Sigmoid colon (tissue), 7 donors: Measurements from ENCODE around the gene TRIM2. TPM values are rescaled to one million over a fixed set of nuclear protein-coding genes. Genes with fewer than 3 reads are reported as not detected.
"Not testable (repeated sequence)": the region's sequence is repeated elsewhere in the genome, so short reads cannot be mapped to it uniquely, and the experiment has no call there.

Experiments used
- DNase-seq: peaks from one replicate; pipeline ENCODE4 v3.0.0-alpha.2; 2019
- H3K27ac ChIP-seq, 4 donors: fragments of 200-600 bp; sonication (generic); one replicate each; pipeline ENCODE4 v1.5.1; 2016 to 2019; ENCODE audit warnings: mild to moderate bottlenecking in 1 of 4
- H3K27me3 ChIP-seq, 3 donors: fragments of 200-600 bp; sonication (generic); one replicate each; pipeline ENCODE4 v1.5.1; 2019; ENCODE audit warnings: mild to moderate bottlenecking in 1 of 3
- H3K36me3 ChIP-seq, 4 donors: fragments of 200-600 bp; sonication (generic); one replicate each; pipeline ENCODE4 v1.5.1; 2016 to 2019
- H3K4me1 ChIP-seq, 4 donors: fragments of 200-600 bp; sonication (generic); one replicate each; pipeline ENCODE4 v1.5.1; 2017 to 2019
- H3K4me3 ChIP-seq, 4 donors: fragments of 200-600 bp; sonication (generic); one replicate each; pipeline ENCODE4 v1.5.1; 2017 to 2019; ENCODE audit warnings: mild to moderate bottlenecking in 2 of 4, moderate library complexity in 1 of 4
- H3K9me3 ChIP-seq, 4 donors: fragments of 200-600 bp in 3 of 4; sonication (generic) in 3 of 4; one replicate each; pipeline versions ENCODE4 v1.5.1 to v1.6.1; 2013 to 2019
- EP300 ChIP-seq, 4 donors: sonication (generic); formaldehyde crosslinking; IDR thresholded peaks; one replicate each; pipeline ENCODE4 v1.6.1; 2017; ENCODE audit warnings: antibody characterized with exemption in 4 of 4
- POLR2A ChIP-seq, 2 donors: fragments of 450-650 bp; IDR thresholded peaks; one replicate each; pipeline ENCODE4 v1.6.1; 2016; ENCODE audit warnings: antibody characterized with exemption in 2 of 2, mild to moderate bottlenecking in 2 of 2, moderate library complexity in 2 of 2
- POLR2AphosphoS5 ChIP-seq, 4 donors: sonication (generic); formaldehyde crosslinking; IDR thresholded peaks; one replicate each; pipeline ENCODE4 v1.6.1; 2017; ENCODE audit warnings: antibody characterized with exemption in 4 of 4
- WGBS, 2 donors: extraction: QIAGEN DNeasy Blood & Tissue Kit; methylation state at CpG; one replicate each; pipeline ENCODE4 v1.1.7; 2013; 5-methylcytosine and 5-hydroxymethylcytosine counted together
- intact Hi-C: fragments of 100-400 bp; cut with DNase I; formaldehyde crosslinking; loops from one replicate; pipeline ENCODE4 v1.15.1; 2023
- polyA plus RNA-seq, 3 donors: library from polyadenylated mRNA; stranded (reverse); fragments of 200-250 nt; gene quantifications; one replicate each; pipeline ENCODE4 v1.2.3, GENCODE V29; 2013
- total RNA-seq, 4 donors: library from RNA; depleted of rRNA; stranded (reverse); fragments of >200 nt; gene quantifications; one replicate each; pipeline ENCODE4 v1.1.0, GENCODE V29; 2016
- TF ChIP-seq, protein P1 (sequence below), 4 experiments: fragments of 450-650 bp in 3 of 4; fragments of 200-600 bp in 1 of 4; IDR thresholded peaks; one replicate each; pipeline ENCODE4 v1.5.1; 2016 to 2019; ENCODE audit warnings: antibody characterized with exemption in 4 of 4, mild to moderate bottlenecking in 3 of 4, moderate library complexity in 2 of 4
- donor health status: healthy with polysubstance abuse.
- donor health status: Bipolar disorder and iron deficiency.
- donor health status: healthy.

TRIM2 gene
- total and polyA plus RNA-seq, 7 donors, result 19.8 to 51.7 (median 31.6) TPM

GRCh38 chr4:153159728-153160221 lies 44.5 kb upstream of the TRIM2 start:
- DNase-seq, result no peak
- Histone ChIP-seq H3K36me3 (no peaks in the 10 kb centered on the region), H3K4me1 (no peaks in the 10 kb centered on the region), H3K4me3 (no peak overlapping the region), H3K27me3 (no peaks in the 10 kb centered on the region), H3K9me3 (no peaks in the 10 kb centered on the region), H3K27ac (no peak overlapping the region)
- TF ChIP-seq, protein P1, sequence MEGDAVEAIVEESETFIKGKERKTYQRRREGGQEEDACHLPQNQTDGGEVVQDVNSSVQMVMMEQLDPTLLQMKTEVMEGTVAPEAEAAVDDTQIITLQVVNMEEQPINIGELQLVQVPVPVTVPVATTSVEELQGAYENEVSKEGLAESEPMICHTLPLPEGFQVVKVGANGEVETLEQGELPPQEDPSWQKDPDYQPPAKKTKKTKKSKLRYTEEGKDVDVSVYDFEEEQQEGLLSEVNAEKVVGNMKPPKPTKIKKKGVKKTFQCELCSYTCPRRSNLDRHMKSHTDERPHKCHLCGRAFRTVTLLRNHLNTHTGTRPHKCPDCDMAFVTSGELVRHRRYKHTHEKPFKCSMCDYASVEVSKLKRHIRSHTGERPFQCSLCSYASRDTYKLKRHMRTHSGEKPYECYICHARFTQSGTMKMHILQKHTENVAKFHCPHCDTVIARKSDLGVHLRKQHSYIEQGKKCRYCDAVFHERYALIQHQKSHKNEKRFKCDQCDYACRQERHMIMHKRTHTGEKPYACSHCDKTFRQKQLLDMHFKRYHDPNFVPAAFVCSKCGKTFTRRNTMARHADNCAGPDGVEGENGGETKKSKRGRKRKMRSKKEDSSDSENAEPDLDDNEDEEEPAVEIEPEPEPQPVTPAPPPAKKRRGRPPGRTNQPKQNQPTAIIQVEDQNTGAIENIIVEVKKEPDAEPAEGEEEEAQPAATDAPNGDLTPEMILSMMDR (IDR thresholded peaks at IDR 0.05), result no peak
- TF ChIP-seq POLR2A (IDR thresholded peaks at IDR 0.05) (no peak), POLR2AphosphoS5 (IDR thresholded peaks at IDR 0.05) (no peak), EP300 (IDR thresholded peaks at IDR 0.05) (no peak)
- intact Hi-C loops, result no loop called here
- 44 to 49% methylated on average over 5 of the region's 5 CpGs for WGBS, 2 donors

- H3K9me3 ChIP-seq, result peaks cover 0 to 4% (median 0%) of the 10 kb centered on the region in 4 donors
- H3K27me3 ChIP-seq, result no peaks in the 10 kb centered on the region
- no peaks in the 10 kb centered on the region for H3K36me3 ChIP-seq
- intact Hi-C loops, result no loop called here
- H3K4me1 ChIP-seq, result no peaks in the 10 kb centered on the region
- no peak overlapping the region for H3K4me3 ChIP-seq
- 88 to 91% methylated on average over 4 of the region's 4 CpGs for WGBS, 2 donors
- peak; percentile 28 for DNase-seq
- H3K27ac ChIP-seq, result no peak overlapping the region
- no peak for TF ChIP-seq EP300 (IDR thresholded peaks at IDR 0.05)
- TF ChIP-seq POLR2A (IDR thresholded peaks at IDR 0.05), result no peak
- no peak for TF ChIP-seq POLR2AphosphoS5 (IDR thresholded peaks at IDR 0.05)
Measured at GRCh38 chr4:153160821-153161220, 43.4 kb upstream of the TRIM2 start.

GRCh38 chr4:153161226-153161963 lies 42.8 kb upstream of the TRIM2 start:
- H3K9me3 ChIP-seq, result peaks cover 0 to 4% (median 0%) of the 10 kb centered on the region in 4 donors
- no peaks in the 10 kb centered on the region for H3K36me3 ChIP-seq
- WGBS, 2 donors, result 74 to 75% methylated on average over 7 of the region's 7 CpGs
- DNase-seq, result no peak
- TF ChIP-seq EP300 (IDR thresholded peaks at IDR 0.05) (no peak), POLR2A (IDR thresholded peaks at IDR 0.05) (no peak), POLR2AphosphoS5 (IDR thresholded peaks at IDR 0.05) (no peak)
- TF ChIP-seq, protein P1 (IDR thresholded peaks at IDR 0.05), result no peak
- intact Hi-C loops, result no loop called here
- no peaks in the 10 kb centered on the region for H3K27me3 ChIP-seq
- H3K27ac ChIP-seq, result no peak overlapping the region
- no peak overlapping the region for H3K4me3 ChIP-seq
- H3K4me1 ChIP-seq, result no peaks in the 10 kb centered on the region

GRCh38 chr4:153165236-153165635 lies 39.0 kb upstream of the TRIM2 start:
- H3K4me3 ChIP-seq, H3K27ac ChIP-seq, H3K9me3 ChIP-seq, intact Hi-C loops, H3K4me1 ChIP-seq, H3K36me3 ChIP-seq, H3K27me3 ChIP-seq: not testable (repeated sequence)
- WGBS, 2 donors, result 85 to 97% methylated on average over 5 of the region's 5 CpGs
- peak; percentile 18 for DNase-seq

DNA sequence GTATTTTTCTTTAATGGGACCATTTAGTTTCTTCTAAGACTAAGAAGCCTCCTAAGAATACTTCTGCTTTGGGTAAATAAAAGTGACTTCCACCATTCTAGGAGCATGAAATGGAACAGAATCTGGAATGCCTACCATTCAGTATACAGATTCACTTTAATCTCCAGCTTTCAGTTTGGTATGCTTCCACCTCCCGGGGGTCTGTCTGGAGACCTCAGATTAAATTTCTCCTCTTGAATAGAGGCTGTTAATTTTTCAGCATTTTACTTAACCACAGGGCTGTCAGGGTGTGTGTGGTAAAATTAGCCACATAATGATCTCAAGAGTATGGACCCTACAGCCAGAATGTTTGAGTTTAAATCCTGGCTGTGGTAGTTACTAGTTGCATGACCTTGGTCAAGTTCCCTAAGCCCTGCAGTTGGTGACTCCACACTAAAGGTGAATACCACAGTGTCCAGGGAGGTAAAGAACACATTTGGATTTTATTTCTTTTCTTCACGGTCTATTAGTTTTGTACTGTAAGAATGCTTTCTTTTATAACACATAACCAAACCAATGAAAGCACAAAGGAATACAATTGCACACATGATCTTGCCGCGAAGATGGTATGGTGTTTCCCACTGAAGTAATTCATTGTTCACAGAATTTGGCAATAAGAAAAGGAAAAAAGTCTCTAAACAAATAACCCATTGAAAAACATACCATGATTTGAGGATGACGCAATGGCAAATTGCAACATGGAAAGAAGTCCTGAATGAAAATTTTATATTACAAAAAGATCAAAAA lies 37.3 kb upstream of the TRIM2 start:
- TF ChIP-seq POLR2AphosphoS5 (IDR thresholded peaks at IDR 0.05), result no peak
- no peak for TF ChIP-seq POLR2A (IDR thresholded peaks at IDR 0.05)
- TF ChIP-seq EP300 (IDR thresholded peaks at IDR 0.05), result no peak
- TF ChIP-seq, protein P1 (IDR thresholded peaks at IDR 0.05), result no peak
- Histone ChIP-seq H3K4me1 (no peaks in the 10 kb centered on the region), H3K9me3 (peaks cover 0 to 4% (median 0%) of the 10 kb centered on the region in 4 donors), H3K27ac (no peak overlapping the region), H3K27me3 (no peaks in the 10 kb centered on the region), H3K36me3 (no peaks in the 10 kb centered on the region), H3K4me3 (no peak overlapping the region)
- intact Hi-C loops, result no loop called here
- WGBS, 2 donors, result 24 to 70% methylated on average over 5 of the region's 5 CpGs
- DNase-seq, result peak; percentile 11
